HFFc6 (cell line): Measurements from ENCODE around the gene TENM4. TPM values are rescaled to one million over a fixed set of nuclear protein-coding genes. Genes with fewer than 3 reads are reported as not detected.

ENCODE experiments used
- DNase-seq: peaks from one replicate; pipeline ENCODE4 v3.0.0-alpha.2; 2018
- H3K27ac Mint-ChIP-seq: 2 replicates; pipeline ENCODE4 v1.8.0; 2020; ENCODE audit warnings: mild to moderate bottlenecking, mixed read lengths
- H3K27me3 Mint-ChIP-seq: 2 replicates; pipeline ENCODE4 v1.8.0; 2021; ENCODE audit warnings: mild to moderate bottlenecking, moderate library complexity, mixed read lengths; ENCODE audit not compliant: insufficient read depth
- H3K36me3 Mint-ChIP-seq: 2 replicates; pipeline ENCODE4 v1.8.0; 2021; ENCODE audit warnings: low read depth, mixed read lengths
- H3K4me1 Mint-ChIP-seq: 2 replicates; pipeline ENCODE4 v1.8.0; 2020; ENCODE audit warnings: low read depth, mixed read lengths
- H3K4me3 Mint-ChIP-seq: 2 replicates; pipeline ENCODE4 v1.8.0; 2020; ENCODE audit warnings: mild to moderate bottlenecking, moderate library complexity, mixed read lengths
- H3K9me3 Mint-ChIP-seq: 2 replicates; pipeline ENCODE4 v1.8.0; 2020; ENCODE audit warnings: mild to moderate bottlenecking, mixed read lengths
- total RNA-seq, 6 experiments: library from RNA; stranded (reverse); fragmentation: NEBNext Ultra II Directional; extraction: Animal tissue kit (Norgen Biotek cat#: 25700); gene quantifications; 2 replicates in 1 of 6; 3 replicates in 5 of 6; pipeline ENCODE4 v1.2.3, GENCODE V29; 2021
- TF ChIP-seq, protein P1 (sequence below): fragments of 200-600 bp; sonication (generic); IDR thresholded peaks from 2 replicates; pipeline ENCODE4 v1.5.0; 2021; ENCODE audit warnings: antibody characterized with exemption, mild to moderate bottlenecking

Gene TENM4
- total RNA-seq, 6 experiments from 2014 or later: 20.9 to 45.5 (median 26.5) TPM

DNA sequence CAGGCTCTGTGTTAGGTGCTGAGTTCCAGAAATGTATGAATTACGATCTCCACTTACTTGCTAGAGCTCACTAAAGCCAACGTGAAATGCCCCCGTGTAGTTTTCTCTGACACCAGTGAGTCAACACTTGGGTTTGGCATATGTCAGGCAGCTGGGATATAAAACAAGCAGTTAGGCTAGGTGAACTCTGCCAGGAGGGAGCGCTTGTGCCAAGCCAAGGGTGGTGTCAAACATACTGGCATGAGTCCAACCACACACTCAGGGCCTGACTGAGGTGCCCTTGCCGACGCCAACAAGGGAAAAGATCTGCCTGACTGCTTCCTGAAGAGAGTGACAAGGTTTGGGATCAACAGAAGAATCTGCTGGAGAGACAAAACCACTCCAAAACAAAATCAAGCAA is 698.4 kb downstream of the TENM4 start:
- no peak for DNase-seq
- H3K36me3 Mint-ChIP-seq: no peaks in the 10 kb centered on the region; the same call in 1 of the 2 replicates
- TF ChIP-seq, protein P1, sequence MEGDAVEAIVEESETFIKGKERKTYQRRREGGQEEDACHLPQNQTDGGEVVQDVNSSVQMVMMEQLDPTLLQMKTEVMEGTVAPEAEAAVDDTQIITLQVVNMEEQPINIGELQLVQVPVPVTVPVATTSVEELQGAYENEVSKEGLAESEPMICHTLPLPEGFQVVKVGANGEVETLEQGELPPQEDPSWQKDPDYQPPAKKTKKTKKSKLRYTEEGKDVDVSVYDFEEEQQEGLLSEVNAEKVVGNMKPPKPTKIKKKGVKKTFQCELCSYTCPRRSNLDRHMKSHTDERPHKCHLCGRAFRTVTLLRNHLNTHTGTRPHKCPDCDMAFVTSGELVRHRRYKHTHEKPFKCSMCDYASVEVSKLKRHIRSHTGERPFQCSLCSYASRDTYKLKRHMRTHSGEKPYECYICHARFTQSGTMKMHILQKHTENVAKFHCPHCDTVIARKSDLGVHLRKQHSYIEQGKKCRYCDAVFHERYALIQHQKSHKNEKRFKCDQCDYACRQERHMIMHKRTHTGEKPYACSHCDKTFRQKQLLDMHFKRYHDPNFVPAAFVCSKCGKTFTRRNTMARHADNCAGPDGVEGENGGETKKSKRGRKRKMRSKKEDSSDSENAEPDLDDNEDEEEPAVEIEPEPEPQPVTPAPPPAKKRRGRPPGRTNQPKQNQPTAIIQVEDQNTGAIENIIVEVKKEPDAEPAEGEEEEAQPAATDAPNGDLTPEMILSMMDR: no peak
- H3K27ac Mint-ChIP-seq: no peak overlapping the region
- H3K9me3 Mint-ChIP-seq: no peaks in the 10 kb centered on the region
- no peaks in the 10 kb centered on the region for H3K27me3 Mint-ChIP-seq
- H3K4me3 Mint-ChIP-seq: no peak overlapping the region
- no peaks in the 10 kb centered on the region for H3K4me1 Mint-ChIP-seq

DNA sequence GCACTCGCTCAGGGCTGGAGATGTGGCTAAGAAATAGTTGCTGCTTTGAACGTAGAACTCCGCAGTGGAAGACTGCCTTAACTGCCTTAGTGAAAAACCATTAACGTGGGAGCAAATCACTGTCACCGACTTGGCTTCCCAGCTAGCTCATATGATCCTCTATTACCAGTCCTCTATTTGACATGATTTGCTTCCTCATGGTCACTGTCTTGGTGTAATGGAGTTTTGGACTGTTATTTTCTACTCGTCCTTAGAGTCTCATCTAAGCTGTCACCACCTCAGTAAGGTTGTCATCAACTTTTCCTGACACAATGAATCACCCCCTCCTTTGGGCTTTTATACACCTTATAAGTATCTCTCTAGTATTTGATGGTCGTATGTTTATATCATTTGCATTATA is 699.1 kb downstream of the TENM4 start:
- Mint-ChIP-seq H3K9me3 (no peaks in the 10 kb centered on the region), H3K36me3 (no peaks in the 10 kb centered on the region; the same call in 1 of the 2 replicates), H3K27me3 (no peaks in the 10 kb centered on the region), H3K4me1 (no peaks in the 10 kb centered on the region), H3K27ac (no peak overlapping the region), H3K4me3 (no peak overlapping the region)
- TF ChIP-seq, protein P1: no peak
- DNase-seq: no peak

DNA sequence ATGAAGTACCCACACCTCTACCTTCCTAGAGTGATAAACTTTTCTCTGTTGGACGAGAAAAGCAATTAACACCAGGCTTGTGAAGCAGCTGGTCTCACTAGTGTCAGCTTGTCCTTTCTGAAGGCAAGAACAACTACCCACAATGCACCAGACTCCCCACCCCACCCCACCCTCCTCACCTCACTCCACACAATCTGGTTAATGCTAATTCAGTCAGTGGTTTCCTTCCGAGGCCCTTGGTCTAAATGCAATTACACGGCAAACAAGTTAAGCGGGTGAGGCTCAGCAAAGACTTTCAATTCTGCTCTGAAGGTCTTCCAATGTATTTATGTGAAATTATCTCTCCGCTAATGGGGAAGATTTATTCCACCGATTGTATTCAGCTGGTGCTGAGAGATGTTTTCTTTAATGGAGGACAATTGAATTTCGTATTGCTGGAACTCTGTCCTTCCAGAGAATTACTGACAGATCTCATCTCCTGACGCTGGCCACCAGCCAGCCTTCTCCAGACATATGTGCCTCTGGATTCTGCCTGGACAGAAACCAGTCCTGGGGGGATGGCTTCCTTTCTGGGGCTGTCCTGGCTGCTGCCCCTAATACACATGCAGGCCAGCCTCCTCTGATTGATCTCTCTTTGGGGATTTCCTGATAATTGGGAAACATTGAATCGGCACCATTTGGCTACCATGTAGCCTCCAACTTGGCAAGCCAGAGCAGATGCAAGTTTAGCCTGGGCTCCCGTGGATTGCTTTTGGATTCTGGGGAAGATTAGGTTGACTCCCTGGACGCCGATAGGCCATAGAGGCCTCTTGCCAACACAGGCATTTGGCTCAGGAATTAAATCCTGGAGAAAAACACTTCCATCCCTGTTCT is 700.4 kb downstream of the TENM4 start:
- Mint-ChIP-seq H3K27ac (no peak overlapping the region), H3K4me1 (no peaks in the 10 kb centered on the region), H3K36me3 (no peaks in the 10 kb centered on the region; the same call in 1 of the 2 replicates), H3K27me3 (no peaks in the 10 kb centered on the region), H3K9me3 (no peaks in the 10 kb centered on the region), H3K4me3 (no peak overlapping the region)
- DNase-seq: no peak
- TF ChIP-seq, protein P1: no peak

DNA sequence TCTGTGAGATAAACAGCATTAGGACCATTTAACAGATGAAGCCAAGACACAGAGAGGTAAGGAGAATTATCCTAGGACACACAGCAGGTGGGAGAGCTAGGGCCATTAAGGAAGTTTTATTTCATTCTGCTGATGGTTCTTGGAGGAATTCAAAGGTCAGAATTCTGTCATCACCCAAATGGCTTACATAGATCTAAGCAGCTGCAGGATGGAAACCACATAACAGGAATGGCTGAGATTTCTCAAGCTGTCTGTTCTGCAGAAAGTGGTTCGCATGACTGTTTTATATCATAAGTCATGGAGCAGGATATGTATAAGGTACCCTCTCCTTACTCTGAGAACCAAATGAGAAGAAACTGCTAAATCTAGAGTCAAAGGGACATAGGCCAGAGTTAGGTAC is 702.9 kb downstream of the TENM4 start:
- no peak overlapping the region for H3K27ac Mint-ChIP-seq
- no peaks in the 10 kb centered on the region for H3K27me3 Mint-ChIP-seq
- H3K9me3 Mint-ChIP-seq: no peaks in the 10 kb centered on the region
- DNase-seq: no peak
- no peaks in the 10 kb centered on the region; the same call in 1 of the 2 replicates for H3K36me3 Mint-ChIP-seq
- H3K4me1 Mint-ChIP-seq: no peaks in the 10 kb centered on the region
- no peak overlapping the region for H3K4me3 Mint-ChIP-seq
- TF ChIP-seq, protein P1: no peak

DNA sequence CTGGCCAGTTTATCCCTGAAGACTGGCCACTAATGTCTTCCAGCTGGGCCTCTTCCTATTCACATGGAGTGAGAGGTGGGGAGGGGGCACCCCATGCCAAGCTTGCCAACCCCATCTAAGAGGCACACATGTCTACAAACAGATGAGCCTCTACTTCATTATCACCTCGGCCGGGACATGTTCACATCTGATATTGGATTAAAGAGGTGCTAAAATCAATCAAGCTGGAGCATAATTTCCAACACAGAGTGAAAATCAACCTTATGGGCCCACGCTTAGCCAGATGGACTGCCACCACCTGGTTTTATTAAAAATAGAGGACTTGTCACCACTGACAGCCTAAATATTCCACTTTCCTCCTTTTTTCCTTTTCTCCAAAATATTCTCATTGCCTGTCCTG is 703.5 kb downstream of the TENM4 start:
- Mint-ChIP-seq H3K4me1 (no peaks in the 10 kb centered on the region), H3K27me3 (no peaks in the 10 kb centered on the region), H3K36me3 (no peaks in the 10 kb centered on the region; the same call in 1 of the 2 replicates)

More for the DNA sequence above, 703.5 kb downstream of the TENM4 start:
- TF ChIP-seq, protein P1: no peak
- Mint-ChIP-seq H3K27ac (no peak overlapping the region), H3K4me3 (no peak overlapping the region), H3K9me3 (no peaks in the 10 kb centered on the region)
- DNase-seq: no peak
